Measurements from ENCODE around the gene TBC1D7.

Gene TBC1D7

DNA sequence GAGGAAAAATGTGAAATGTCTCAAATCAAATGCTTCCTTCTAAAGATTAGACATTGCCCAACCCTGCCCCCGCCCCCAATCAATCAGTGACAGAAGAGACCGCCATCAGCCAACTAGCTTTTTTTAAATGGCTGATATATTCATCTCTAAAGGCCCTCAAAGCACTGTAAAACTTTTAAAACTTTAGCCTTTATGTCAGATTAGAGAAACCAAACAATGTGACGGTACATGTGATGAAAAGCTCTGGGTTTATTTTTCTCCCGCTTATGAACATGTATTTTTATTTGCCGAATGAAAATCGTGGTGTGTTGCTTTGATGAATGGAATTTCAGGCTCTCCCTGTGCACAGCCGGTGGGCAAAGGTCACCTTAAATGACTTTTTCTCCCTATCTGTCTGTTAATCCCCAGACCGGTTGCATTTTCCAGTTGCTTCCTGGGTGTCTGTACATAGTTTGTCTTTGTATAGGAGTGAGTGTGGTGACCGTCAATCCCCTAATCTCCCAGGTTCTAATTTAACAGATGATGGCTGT is 38.5 kb downstream of the TBC1D7 start:
- no peak for DNase-seq

GRCh38 chr6:13288969-13289391 is 39.4 kb downstream of the TBC1D7 start:
- no peak for DNase-seq

DNA sequence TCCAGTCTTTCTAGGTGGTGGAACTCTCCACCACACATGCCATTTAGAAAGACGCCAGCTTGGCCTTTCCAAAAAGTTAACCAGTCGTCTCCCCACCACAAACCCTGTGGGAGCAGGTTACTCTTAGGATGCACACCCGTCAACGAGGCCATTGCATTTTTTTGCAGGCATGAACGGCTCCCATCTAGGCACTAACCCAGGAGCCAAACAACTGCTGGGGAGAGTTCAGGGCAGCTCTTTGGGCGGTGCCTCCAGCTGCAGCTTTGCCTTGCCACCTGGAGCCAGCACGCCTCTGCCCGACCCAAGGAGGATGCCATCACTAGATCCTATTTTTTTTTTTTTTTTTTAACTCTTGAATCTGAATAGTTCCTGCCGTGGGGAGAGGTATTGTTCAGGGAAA is 39.9 kb downstream of the TBC1D7 start:
- no peak for DNase-seq

DNA sequence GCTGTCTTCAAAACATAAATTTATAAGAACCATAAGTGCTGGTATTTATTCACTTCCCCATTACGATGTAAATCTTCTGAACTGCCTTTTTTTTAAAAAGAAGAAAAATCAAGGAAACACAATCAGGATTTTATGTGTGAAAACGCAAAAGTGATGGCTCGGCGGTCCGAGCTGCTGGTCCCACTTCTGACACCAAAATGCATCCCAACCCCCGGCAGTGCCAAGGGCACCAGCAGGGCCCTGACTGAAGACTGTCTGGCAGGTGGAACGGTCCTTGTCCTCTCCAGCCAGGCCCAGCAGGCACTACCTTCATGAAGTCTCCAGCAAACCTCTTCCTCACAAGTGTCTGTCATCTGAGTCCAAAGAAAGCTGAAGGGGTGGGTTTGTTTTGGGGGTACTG is 41.2 kb downstream of the TBC1D7 start:
- no peak for DNase-seq

DNA sequence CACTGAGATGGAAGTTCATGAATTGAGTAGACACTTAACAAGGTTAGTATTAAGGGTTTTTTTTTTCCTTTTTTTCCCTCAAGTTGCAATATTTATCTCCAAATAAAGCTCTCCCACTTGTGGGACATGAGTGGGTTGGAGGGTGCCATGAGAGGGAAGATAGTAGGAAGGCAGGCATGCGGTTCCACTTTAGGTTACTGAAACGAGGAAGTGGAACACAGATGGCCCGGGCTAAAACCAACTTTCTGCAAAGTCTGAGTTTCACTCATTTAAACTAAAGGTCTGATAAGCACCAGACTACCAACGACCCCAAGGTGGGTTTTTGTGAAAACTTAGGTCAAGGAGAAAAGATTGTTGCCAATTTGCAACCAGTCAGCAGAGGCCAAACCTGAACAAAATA is 42.2 kb downstream of the TBC1D7 start:
- DNase-seq = no peak

DNA sequence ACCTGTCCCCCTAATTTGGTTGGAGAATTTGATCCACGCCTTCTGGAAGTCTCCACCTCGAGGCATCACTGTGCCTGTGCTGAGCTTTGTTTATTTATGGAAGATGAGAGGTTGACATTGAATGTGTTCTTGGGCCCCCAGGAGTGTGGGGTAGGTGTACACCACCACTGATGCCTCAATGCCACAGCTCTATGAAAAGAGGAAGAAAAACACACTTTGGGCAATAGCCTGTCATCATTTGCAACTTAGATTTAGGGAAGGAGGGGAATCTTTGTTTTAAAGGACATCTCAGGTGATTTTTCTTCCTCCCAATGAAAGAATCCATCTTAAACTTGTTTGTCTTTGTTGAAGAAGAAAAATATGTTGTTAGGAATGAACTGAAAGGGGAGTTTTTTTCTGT is 42.6 kb downstream of the TBC1D7 start:
- DNase-seq = no peak

DNA sequence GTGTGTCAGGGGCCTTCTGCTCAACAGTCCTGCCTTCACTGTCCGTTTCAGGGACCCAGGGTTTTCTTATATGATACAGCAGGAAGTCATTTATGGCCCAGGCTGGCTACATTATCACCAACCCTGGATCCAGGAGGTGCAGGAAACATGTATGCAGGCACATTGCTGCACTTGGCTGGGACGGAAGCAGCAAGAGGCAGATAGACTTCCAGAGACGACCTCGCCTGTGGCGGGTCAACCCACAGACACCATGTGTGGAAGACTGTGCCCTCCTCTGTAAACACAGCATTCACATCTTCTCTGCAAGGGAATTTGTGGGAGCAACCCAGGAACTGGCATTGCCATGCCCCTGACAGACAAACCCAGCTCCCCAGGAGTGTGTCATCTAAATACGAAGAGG is 43.7 kb downstream of the TBC1D7 start:
- no peak for DNase-seq

GRCh38 chr6:13283331-13283730 is 45.0 kb downstream of the TBC1D7 start:
- no peak for DNase-seq

DNA sequence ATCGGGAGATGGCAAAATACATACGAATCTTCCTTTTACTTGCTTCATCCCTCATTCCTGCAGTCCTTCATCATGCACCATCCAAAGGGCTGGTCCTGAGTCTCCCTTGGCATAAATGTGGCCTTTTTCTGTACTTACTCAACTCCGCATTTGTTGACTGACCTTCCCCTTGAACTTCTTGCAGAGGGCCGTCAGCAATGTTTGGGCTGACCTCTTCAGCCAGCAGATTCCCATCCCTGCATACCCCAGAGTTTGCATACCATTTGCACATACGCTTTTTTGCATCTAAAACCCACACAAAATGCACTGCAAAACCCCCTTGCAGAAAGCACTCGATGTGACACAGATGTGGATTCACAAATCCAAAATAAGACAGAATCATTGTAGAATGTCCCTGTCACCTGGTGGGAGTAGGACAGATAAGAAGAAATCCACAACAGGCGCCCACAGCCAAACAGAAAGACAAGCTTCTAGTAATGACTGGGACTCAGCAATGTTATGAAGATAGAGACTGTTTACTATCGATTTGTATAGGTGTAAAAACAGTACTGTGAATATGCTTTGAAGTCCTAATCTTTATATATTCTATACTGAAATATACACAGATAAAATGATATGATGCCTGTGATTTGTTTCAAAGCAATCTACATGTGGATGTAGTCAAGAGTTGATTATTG is 45.8 kb downstream of the TBC1D7 start:
- no peak for DNase-seq

GRCh38 chr6:13281686-13282085 is 46.7 kb downstream of the TBC1D7 start:
- DNase-seq = no peak

DNA sequence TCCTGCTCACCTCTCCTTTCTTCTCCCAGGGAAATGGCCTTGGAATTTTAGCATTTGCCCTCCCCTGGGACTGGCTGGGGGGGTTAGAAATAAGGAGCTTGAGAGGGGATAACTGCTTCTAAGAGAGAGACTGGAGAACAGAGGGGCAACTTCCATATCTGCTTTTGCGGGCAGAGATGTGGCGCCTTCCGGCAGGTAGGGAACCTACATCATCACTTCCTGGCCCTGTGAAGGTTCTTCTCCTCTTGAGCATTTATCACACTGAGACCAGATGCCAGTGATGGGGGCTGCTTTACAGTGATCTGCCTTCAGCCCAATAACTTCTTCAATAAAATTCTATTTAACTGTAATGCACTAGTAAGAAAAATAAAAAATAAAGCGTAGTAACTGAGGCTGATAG is 48.1 kb downstream of the TBC1D7 start:
- no peak for DNase-seq

- DNase-seq = no peak
These were observed 49.3 kb downstream of the TBC1D7 start for GRCh38 chr6:13278991-13279390.

- DNase-seq = no peak
These were observed 50.2 kb downstream of the TBC1D7 start for GRCh38 chr6:13278164-13278563.

DNA sequence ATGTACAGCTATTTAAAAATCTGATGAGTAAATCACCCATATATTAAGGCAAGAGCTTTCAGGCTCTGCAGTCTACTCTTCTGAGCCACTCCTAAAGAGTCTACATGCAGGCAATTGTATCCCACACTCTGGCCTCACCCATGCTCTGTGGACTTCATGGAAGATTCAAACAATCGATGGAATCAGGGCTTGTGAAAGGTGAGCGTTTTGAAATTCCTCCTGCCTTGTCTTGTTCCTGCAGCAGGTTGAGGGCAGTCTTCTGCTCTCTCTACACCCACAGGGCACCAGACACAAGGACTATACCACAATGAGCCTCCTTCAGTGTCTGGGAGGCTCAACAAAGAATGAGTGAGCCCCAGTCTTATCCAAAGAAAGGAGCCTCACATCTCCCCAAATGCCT is 51.1 kb downstream of the TBC1D7 start:
- no peak for DNase-seq

GRCh38 chr6:13275435-13275989 is 52.8 kb downstream of the TBC1D7 start:
- no peak for DNase-seq

DNA sequence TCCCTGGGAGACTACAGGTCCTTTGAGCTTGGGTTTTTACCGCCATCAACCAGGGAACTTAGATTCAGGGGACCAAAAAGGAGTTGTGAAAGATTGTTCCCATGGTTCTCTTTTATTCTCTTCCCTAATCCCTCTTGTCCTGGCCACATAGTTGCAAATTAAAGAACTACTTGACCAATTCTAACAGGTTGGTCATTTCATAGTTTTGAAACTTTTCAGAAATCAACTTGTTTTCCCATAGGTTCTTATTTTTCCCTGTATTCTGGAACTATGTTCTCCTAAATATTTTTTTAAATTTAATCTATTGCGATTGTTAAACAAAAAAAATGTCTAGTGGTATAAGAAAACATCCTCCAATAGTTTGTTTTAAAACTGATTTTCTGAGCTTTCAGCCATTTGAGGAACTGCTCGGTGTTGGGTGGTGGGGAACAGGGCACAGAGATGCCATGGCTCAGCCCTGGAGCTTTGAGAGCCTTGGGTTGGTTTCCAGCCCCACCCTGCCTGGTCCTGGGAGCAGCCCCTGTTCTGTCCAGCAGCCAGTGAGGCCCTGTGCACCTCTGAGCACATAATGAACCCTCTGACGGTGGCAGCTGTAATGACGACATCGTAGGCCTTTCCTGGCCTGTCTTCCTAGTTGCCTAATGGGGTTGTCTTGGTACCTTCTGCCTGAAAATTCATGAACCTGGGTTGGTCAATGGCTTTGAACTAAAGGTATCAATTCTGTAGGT is 53.5 kb downstream of the TBC1D7 start:
- DNase-seq = no peak

DNA sequence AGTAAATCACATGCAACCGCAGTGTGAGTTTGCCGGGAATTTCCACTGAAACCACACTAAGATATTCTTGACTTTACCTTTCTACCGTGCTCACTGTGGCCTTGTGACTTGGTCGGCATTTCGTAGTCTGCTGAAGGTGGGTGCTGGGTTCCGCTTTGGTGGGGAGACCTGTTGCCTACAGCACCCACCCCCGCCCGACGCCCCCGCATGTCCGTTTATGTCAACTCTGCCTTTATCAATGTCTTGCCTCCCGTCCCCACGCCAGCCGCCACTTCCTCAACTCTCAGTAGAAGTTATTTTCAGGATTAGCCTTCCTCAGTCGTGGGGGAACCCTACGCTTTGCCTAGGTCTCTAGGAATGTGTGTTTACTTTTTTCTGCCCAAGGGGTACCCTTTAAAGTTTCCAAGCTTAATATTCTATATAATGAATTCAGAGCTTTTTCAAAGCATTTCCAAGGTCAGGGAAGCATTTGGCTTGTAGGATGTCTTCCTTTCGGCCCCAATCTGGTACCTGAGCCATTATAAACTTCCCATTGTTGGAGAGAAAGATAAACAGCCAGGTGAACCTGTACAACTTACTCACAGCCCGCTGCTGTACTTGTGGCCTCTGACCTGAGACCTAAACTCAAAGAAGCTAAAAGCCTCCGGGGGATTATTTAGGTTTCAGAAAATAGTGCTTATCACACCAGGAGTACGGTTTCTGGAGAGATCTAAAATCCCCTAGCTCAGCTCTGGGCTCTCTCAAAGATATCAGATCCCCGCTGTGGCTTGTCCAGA is 54.2 kb downstream of the TBC1D7 start:
- DNase-seq = no peak

DNA sequence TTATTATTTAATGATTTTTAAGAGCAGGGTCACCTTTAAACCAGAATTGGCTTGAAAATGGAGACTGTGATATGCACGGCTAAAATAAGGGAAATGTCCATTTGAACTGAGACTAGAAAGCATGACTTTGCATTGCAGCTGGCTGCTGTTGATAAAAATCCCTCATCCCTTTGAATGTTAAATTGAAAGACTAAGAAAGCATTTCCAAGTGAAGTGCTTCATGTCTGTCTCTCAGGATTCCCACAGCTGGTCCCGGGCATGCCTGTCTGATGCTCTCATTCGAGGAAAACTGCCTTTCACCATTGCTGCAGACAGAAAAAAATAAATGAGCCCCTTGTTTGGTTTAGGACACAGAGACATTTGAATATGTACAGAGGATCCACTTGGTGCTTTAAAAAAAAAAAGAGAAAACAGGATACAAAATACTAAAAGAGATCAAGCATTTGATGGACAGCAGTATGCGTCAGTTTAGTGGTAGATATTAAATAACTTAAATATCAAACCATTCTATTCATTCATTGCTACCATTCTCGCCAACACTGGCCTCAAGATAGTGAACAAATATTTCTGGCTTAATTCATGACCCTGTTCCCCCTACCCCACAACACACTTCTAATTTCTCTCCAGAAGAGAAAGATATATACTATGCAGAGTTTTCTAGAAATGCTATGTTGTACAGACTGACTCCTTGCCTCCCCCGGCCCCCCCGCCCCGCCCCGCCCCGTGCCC is 55.0 kb downstream of the TBC1D7 start:
- no peak for DNase-seq

DNA sequence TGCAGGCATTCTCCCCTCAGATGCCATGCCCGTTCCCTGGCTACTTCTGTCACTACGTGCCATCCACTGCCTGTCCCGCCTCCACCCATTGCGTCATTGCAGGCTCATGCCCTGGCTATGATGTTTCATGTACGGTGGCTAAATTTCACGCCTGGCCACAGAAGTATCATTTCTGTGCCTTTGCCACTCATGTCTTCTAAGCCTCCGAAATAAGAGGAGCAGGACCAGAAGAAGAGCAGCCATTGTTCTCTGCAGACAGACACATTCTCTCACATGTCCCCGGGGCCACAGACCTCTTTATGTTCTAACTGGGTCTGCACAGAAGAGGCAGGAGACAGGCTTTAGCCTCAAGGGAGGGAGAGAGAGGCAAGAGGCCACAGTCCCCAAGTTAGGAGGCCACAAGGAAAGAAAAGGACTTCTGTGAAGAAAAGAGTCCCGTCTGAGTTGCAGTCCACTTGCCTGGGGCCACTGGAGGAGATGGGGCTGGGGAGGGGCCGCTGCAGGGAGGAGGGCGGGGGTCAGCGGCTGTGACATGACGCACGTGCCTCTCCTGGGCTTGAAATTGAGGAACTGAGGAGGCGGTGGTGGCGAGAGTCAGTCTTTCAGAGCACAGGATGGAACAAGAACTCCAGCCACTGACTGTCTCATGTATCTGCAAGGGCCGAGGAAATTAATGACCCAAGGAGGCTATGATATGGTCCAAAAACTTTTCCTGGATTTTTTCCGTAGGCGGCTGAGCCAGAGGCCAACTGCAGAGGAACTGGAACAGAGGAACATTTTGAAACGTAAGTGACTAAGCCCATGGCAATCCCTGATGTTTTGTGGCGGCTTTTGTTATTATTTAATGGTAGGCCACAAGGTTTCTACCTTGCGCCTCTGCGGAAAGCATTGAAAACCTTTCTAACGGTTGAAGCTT is 55.9 kb downstream of the TBC1D7 start:
- DNase-seq = no peak

DNA sequence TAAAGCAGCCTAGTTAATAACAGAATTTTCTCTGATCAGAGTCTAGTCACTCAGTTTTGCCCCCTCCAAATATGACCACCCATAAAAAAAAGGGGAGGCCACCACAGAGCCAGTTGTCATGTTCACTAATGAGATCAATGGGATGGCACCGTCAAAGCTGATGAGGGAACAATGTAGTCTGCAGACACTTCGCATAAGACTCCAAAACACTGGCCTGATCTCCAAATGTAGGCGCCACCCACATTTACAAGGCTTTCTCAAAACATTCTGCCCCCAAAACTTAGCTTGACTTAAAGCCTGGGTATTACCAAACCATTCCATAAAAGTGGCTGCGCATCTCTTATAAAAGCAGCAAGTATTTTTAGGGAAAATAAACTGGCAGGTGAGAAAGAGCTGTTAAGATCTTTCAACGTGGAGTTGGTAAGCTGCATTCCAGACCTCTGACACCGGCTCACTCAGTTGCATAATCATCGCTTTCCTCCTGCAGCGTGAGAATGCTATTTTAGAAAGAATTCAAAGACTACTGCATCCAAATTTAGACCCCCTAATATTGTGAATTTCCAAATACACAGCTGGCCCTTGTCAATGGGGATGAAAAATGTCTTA is 59.3 kb downstream of the TBC1D7 start:
- no peak for DNase-seq

DNA sequence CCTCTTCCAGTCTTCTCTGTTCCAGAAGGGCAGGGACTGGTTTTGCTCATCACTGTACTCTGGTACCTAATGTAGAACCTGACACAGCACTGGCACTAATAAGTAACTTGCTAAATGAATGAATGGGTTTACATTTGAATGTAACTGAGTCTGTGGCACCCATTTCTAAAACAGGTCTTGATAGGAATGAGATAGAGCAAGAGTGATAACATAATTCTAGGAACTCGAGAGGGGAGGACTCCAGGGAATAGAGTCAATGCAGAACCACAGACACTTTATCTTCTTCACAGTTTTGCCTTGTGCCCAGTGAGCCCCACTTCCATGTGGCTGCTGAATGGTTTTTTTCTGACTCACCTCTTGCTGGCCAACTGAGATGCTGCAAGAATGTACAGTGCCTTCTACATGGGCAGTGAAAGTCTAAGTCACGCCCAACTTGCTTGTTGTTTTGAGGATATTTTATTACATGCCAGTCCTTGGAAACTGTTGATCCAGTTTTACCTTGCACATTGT is 61.1 kb downstream of the TBC1D7 start:
- no peak for DNase-seq

All from NCI-H187 (cell line).